Stimulated activated CD4-positive, alpha-beta T cell treated with anti-CD3 and anti-CD28 coated beads, Interleukin-15, amount 100 ng/mL, for 1 hour (primary cell): ENCODE results near the gene FANCL.
"Not testable (repeated sequence)": the region's sequence is repeated elsewhere in the genome, so short reads cannot be mapped to it uniquely, and the experiment has no call there.

ENCODE experiments used
- DNase-seq, 2 donors: peaks; one replicate each; pipeline ENCODE4 v3.0.0-alpha.2; 2020; ENCODE audit warnings: low read depth in 1 of 2, low spot score in 1 of 2

Gene FANCL

DNA sequence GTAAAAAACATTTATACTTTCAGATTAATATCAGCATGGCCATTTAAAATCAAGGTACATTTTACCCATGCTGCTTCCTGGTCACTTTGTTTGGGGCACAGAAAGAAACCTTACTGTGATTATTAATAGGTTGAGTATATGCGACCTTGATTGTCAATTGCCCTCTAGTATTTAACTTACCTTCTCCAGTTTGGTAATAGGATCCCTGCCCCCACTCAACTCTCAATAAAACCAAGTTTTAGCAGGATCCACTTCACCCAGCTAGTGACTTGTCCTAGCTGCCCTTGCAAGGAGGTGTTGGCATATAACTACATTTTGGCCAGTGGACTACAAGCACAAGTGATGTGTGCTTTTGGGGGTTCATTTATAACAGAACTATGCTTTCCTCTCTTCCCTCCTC is 34.3 kb downstream of the FANCL start:
- no peak for DNase-seq

DNA sequence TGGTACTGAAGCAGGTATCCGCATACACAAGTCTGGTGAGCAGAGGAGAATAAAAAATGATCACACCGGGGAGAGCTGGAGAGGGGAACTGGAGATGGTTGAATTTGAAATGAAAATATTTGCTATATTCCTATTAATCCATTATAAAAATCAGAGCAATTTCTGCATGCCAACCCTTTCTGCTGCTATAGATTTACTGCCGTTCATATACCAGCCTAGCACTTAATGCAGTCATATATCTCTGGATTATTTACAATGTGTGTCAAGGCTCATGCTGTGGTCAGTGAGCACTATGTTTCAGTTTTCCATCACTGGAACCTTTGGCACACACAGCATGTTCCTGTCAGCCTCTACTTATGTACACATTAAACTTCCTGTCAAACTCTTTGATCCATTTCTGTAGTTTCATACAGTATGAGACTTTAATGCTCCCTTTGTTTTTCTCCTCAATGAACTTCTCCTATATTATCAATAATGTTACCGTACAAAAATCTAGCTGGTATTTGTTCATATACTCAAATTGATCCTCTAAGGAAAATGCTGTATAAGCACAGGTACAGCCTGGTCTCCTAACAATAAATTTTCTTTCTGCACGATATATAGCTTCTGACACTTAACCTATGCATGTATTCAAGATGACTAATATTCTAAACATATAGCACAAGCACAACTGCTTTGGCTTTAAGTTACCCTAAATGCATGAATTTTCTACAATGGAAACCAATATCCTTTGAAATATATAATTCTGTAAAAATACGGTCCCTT is 36.7 kb downstream of the FANCL start:
- DNase-seq, result no peak

- no peak for DNase-seq
These were observed 38.1 kb downstream of the FANCL start for GRCh38 chr2:58203018-58203417.

DNA sequence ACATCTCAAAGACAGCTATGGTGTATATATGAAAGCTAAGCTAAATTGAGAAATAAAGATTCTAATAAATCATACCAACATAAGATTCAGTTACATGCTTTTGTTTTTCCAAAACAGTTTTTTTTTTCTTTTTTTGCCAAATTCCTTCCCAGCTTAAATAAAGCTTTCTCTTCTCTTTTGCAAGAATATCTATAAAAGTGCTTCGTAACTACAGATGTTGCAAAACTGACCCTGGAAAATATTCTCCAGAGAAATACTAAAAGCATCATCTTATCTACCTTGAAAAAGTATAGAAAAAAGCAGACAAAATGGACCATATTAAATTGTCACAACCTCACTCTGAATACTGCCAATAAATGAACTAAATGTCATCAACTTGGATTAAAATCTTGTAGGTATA is 38.7 kb downstream of the FANCL start:
- no peak for DNase-seq

- DNase-seq, result no peak
These were observed 43.2 kb downstream of the FANCL start for GRCh38 chr2:58197894-58198293.

DNA sequence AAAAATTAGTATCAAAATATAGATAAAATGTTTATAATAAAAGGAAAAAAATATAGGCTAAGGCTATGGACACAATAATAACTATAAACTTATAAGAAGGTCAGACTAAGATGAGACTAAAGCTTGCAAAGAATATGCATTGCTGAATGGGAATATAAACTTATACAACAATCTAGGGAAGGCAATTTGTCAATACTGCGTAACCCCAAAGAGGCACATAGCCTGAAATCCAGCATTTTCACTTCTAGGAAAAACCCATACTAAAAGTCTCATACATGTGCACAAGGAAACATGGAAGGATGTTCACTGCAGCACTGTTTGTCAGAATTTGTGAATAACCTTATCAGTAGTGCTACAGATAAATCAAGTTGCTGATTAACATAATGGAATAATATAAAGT is 45.5 kb downstream of the FANCL start:
- no peak for DNase-seq

GRCh38 chr2:58194458-58194857 is 46.7 kb downstream of the FANCL start:
- no peak for DNase-seq

GRCh38 chr2:58187022-58187421 is 54.1 kb downstream of the FANCL start:
- not testable (repeated sequence) for DNase-seq

DNA sequence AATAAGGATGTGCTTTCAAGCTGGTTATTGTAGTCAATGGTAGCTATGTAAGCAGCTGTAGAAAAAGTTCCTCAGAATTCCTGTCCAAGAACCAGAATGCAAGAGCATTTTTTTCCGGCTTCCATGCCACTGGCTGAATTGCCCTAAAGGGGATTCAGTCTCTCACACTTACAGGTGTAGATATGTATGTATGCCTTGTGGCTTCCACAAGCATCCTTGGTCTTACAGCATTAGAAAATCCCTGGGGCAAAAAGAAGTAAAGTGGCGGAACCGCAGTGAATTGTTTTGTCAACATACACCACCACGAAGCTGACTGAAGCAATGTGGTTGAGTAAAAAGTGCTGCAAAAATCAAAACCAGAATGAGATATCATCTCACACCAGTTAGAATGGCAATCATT is 54.6 kb downstream of the FANCL start:
- DNase-seq, result no peak

DNA sequence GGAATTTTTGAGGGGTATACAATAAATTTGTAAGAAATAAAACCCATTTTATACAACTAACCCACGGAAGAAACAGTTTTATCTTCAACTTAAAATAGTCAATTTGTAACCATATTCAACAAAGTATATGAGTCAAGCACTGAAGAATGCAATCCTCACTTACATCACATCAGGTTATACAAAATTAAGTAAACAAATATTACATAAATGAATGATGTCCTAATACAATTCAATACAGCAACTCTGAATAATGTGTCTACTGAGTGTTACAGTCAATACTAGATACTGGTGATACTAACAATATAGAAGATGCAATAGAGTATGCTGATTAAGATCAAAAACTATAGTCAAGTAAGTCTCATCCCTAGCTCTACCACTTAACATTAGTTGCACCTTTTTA is 58.6 kb downstream of the FANCL start:
- DNase-seq, result no peak

GRCh38 chr2:58180635-58181034 is 60.5 kb downstream of the FANCL start:
- DNase-seq, result no peak

GRCh38 chr2:58180175-58180574 is 61.0 kb downstream of the FANCL start:
- not testable (repeated sequence) for DNase-seq

DNA sequence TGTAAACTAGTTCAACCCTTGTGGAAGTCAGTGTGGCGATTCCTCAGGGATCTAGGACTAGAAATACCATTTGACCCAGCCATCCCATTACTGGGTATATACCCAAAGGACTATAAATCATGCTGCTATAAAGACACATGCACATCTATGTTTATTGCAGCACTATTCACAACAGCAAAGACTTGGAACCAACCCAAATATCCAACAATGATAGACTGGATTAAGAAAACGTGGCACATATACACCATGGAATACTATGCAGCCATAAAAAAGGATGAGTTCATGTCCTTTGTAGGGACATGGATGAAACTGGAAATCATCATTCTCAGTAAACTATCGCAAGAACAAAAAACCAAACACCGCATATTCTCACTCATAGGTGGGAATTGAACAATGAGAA is 63.9 kb downstream of the FANCL start:
- not testable (repeated sequence) for DNase-seq

DNA sequence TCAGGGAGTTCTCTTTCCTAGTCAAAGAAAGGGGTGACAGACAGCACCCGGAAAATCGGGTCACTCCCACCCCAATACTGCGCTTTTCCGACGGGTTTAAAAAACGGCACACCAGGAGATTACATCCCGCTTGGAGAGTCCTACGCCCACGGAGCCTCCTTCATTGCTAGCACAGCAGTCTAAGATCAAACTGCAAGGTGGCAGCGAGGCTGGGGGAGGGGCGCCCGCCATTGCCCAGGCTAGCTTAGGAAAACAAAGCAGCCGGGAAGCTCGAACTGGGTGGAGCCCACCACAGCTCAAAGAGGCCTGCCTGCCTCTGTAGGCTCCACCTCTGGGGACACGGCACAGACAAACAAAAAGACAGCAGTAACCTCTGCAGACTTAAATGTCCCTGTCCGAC is 69.3 kb downstream of the FANCL start:
- DNase-seq, result not testable (repeated sequence)

DNA sequence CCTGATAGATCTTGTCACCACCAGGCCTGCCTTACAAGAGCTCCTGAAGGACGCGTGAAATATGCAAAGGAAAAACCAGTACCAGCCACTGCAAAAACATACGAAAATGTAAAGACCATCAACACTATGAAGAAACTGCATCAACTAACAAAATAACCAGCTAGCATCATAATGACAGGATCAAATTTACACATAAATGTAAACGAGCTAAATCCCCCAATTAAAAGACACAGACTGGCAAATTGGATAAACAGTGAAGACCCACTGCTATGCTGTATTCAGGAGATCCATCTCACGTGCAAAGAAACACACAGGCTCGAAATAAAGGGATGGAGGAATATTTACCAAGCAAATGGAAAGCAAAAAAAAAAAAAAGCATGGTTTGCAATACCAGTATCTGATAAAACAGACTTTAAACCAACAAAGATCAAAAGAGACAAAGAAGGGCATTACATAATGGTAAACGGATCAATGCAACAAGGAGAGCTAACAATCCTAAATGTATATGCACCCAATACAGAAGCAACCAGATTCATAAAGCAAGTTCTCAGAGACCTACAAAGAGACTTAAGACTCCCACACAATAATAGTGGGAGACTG is 70.7 kb downstream of the FANCL start:
- DNase-seq, result not testable (repeated sequence)

GRCh38 chr2:58169845-58170244 is 71.3 kb downstream of the FANCL start:
- DNase-seq, result not testable (repeated sequence)

GRCh38 chr2:58168130-58168529 is 73.0 kb downstream of the FANCL start:
- not testable (repeated sequence) for DNase-seq

DNA sequence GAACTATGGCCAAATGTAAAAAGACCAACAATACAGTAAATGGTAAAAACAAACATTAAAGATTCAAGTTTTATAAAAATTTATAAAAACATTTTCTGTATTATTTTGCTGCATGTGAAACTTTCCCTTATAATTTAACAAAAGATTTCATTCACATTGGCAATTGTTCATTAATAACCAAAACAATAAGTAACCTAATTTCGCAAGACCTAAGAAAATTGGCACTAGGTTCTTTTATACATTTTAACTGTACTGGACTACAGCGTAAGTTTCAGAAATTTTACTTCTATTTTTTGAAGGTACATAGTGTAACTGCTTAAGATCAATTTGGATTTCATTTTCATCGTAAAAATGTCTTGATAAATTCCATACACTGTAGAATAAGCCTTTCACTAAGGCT is 77.2 kb downstream of the FANCL start:
- no peak for DNase-seq

GRCh38 chr2:58158481-58158880 is 82.6 kb downstream of the FANCL start:
- no peak for DNase-seq

DNA sequence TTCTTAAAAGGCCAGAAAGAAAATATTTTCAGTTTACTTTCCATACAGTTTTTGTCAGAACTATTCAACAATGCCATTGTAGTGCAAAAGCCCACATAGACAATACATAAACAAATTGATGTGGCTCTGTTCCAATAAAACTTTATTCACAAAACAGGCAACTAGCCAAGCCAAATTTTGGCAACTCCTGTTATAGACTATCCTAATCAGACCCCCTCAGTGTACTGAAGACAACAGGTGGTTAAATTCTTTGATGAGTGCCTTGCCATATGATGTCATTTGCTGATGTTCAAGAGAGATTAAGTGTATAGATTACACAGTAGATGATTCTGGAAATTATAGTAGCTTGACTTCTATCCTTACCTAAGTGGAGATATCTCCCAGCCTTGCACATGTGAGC is 83.4 kb downstream of the FANCL start:
- no peak for DNase-seq

GRCh38 chr2:58156780-58157179 is 84.3 kb downstream of the FANCL start:
- DNase-seq, result no peak

DNA sequence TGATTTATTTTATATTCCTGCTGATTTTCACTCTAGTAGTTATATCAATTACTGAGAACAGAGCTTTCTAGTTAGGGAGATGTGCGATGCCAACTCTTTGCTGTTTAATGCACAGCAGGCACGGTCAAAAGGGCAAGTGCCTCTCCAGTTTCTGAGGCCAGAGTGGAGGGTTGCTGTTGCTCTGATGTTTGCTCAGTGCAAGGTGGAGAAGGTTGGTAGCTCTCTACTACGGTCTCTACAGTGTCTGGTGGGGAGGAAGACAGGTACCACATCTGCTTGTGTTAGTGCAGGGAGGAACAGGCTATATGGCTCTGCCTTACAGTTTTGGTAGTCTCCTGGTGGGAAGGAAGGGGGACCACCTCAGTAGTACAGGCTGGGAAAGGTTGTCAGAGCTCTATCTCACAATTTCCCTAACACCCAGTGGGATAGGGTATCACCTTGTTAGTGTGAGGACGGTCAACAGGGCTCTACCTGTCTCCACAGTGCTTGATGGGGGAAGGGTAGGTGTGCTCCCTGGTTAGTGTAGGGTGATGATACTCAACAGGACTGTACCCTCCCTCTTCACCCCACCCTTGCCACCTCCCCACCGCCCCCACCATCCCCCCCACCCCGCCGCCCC is 85.9 kb downstream of the FANCL start:
- DNase-seq, result no peak
